HG02885 (cell line): ENCODE results near the gene PI4KA.
"Not testable (repeated sequence)": the region's sequence is repeated elsewhere in the genome, so short reads cannot be mapped to it uniquely, and the experiment has no call there.

ENCODE experiments used
- ATAC-seq: cut with Tn5 transposase; IDR thresholded peaks from one replicate; pipeline ENCODE4 v1.9.1; 2021; ENCODE audit warnings: mild to moderate bottlenecking; ENCODE audit not compliant: unreplicated experiment, poor library complexity

The PI4KA gene

GRCh38 chr22:20779014-20779817, 79.4 kb downstream of the PI4KA start:
- ATAC-seq: no peak

- ATAC-seq: no peak
Measured at GRCh38 chr22:20777420-20778177, 81.0 kb downstream of the PI4KA start.

- ATAC-seq: no peak
Measured at GRCh38 chr22:20776624-20777405, 81.8 kb downstream of the PI4KA start.

GRCh38 chr22:20775342-20775895, 83.2 kb downstream of the PI4KA start:
- ATAC-seq: no peak

GRCh38 chr22:20774882-20775281, 83.7 kb downstream of the PI4KA start:
- no peak for ATAC-seq

- ATAC-seq: no peak
Measured at GRCh38 chr22:20773793-20774212, 84.8 kb downstream of the PI4KA start, which contains the start of gene SERPIND1. TSS of gene SERPIND1 (plus strand) at chr22:20774113. CDS start at chr22:20779313, 5,200 bp downstream.

- no peak for ATAC-seq
Measured at GRCh38 chr22:20771918-20772625, 86.5 kb downstream of the PI4KA start.

GRCh38 chr22:20769496-20769826, 89.2 kb downstream of the PI4KA start:
- ATAC-seq: not testable (repeated sequence)

- ATAC-seq: no peak
Measured at GRCh38 chr22:20766530-20766929, 92.1 kb downstream of the PI4KA start.

GRCh38 chr22:20765938-20766337, 92.7 kb downstream of the PI4KA start:
- ATAC-seq: no peak

- ATAC-seq: no peak
Measured at GRCh38 chr22:20764729-20765128, 93.9 kb downstream of the PI4KA start.

- ATAC-seq: no peak
Measured at GRCh38 chr22:20764471-20764720, 94.2 kb downstream of the PI4KA start.

- no peak for ATAC-seq
Measured at GRCh38 chr22:20763630-20764470, 94.8 kb downstream of the PI4KA start.

GRCh38 chr22:20762233-20762796, 96.3 kb downstream of the PI4KA start:
- ATAC-seq: no peak

GRCh38 chr22:20761536-20761935, 97.1 kb downstream of the PI4KA start:
- ATAC-seq: no peak

GRCh38 chr22:20760084-20760483, 98.5 kb downstream of the PI4KA start:
- no peak for ATAC-seq

GRCh38 chr22:20758688-20759087, 99.9 kb downstream of the PI4KA start:
- ATAC-seq: no peak

GRCh38 chr22:20756846-20757245, 101.8 kb downstream of the PI4KA start:
- no peak for ATAC-seq

GRCh38 chr22:20752873-20753272, 105.7 kb downstream of the PI4KA start:
- ATAC-seq: no peak
